Activated T-cell treated with anti-CD3 and anti-CD28 coated beads, Interleukin-2, amount 50 U/mL, for 4 hours (primary cell): Measurements from ENCODE around the gene ARL6. TPM values are rescaled to one million over a fixed set of nuclear protein-coding genes. Genes with fewer than 3 reads are reported as not detected.
"Not testable (repeated sequence)": the region's sequence is repeated elsewhere in the genome, so short reads cannot be mapped to it uniquely, and the experiment has no call there.

ENCODE experiments used
- ATAC-seq, 2 donors: fragments of 200-7000 bp; cut with Tn5 transposase; one replicate each; pipeline ENCODE4 v1.10.0; 2021
- DNase-seq: peaks from one replicate; pipeline ENCODE4 v3.0.0-alpha.2; 2020
- H3K27me3 Mint-ChIP-seq: one replicate; pipeline ENCODE4 v1.8.0; 2021; ENCODE audit warnings: low read depth, mixed read lengths
- H3K36me3 Mint-ChIP-seq: one replicate; pipeline ENCODE4 v1.8.0; 2022; ENCODE audit warnings: mixed read lengths; ENCODE audit not compliant: insufficient read depth
- H3K4me1 Mint-ChIP-seq: one replicate; pipeline ENCODE4 v1.8.0; 2021; ENCODE audit warnings: low read depth, mixed read lengths
- H3K4me3 Mint-ChIP-seq: one replicate; pipeline ENCODE4 v1.8.0; 2021; ENCODE audit warnings: mild to moderate bottlenecking, moderate library complexity, mixed read lengths
- H3K9me3 Mint-ChIP-seq: one replicate; pipeline ENCODE4 v1.8.0; 2021; ENCODE audit warnings: mixed read lengths
- total RNA-seq, 3 donors: library from RNA; stranded (reverse); gene quantifications; one replicate each; pipeline ENCODE4 v1.2.1, GENCODE V29; 2021

The ARL6 gene
- total RNA-seq, 3 donors from 2014 or later = 7.9 to 8.6 (median 8.4) TPM

- Mint-ChIP-seq H3K4me3 (no peak overlapping the region), H3K36me3 (no peaks in the 10 kb centered on the region), H3K27me3 (no peaks in the 10 kb centered on the region), H3K9me3 (no peaks in the 10 kb centered on the region), H3K4me1 (no peaks in the 10 kb centered on the region)
- no peak for DNase-seq
- no peak for ATAC-seq
Measured at GRCh38 chr3:97830638-97831037, 66.1 kb downstream of the ARL6 start.

- no peaks in the 10 kb centered on the region for H3K9me3 Mint-ChIP-seq
- no peaks in the 10 kb centered on the region for H3K27me3 Mint-ChIP-seq
- no peak overlapping the region for H3K4me3 Mint-ChIP-seq
- no peak for ATAC-seq
- no peaks in the 10 kb centered on the region for H3K36me3 Mint-ChIP-seq
- no peaks in the 10 kb centered on the region for H3K4me1 Mint-ChIP-seq
- no peak for DNase-seq
Measured at GRCh38 chr3:97831140-97831539, 66.6 kb downstream of the ARL6 start.

GRCh38 chr3:97833184-97833583 is 68.6 kb downstream of the ARL6 start:
- not testable (repeated sequence) for H3K36me3 Mint-ChIP-seq, H3K27me3 Mint-ChIP-seq, H3K9me3 Mint-ChIP-seq, H3K4me3 Mint-ChIP-seq, H3K4me1 Mint-ChIP-seq, ATAC-seq, DNase-seq

- H3K4me3 Mint-ChIP-seq = no peak overlapping the region
- H3K27me3 Mint-ChIP-seq = no peaks in the 10 kb centered on the region
- DNase-seq (no peak), ATAC-seq (no peak)
- no peaks in the 10 kb centered on the region for H3K9me3 Mint-ChIP-seq
- H3K36me3 Mint-ChIP-seq = no peaks in the 10 kb centered on the region
- H3K4me1 Mint-ChIP-seq = no peaks in the 10 kb centered on the region
Measured at GRCh38 chr3:97835761-97836160, 71.2 kb downstream of the ARL6 start.

GRCh38 chr3:97838393-97838792 is 73.8 kb downstream of the ARL6 start:
- Mint-ChIP-seq H3K4me3 (no peak overlapping the region), H3K4me1 (no peaks in the 10 kb centered on the region), H3K9me3 (no peaks in the 10 kb centered on the region), H3K27me3 (no peaks in the 10 kb centered on the region), H3K36me3 (no peaks in the 10 kb centered on the region)
- ATAC-seq = no peak
- no peak for DNase-seq

GRCh38 chr3:97839944-97840343 is 75.4 kb downstream of the ARL6 start:
- no peaks in the 10 kb centered on the region for H3K4me1 Mint-ChIP-seq
- no peaks in the 10 kb centered on the region for H3K27me3 Mint-ChIP-seq
- H3K4me3 Mint-ChIP-seq = no peak overlapping the region
- peaks cover 3% of the 10 kb centered on the region for H3K36me3 Mint-ChIP-seq
- no peaks in the 10 kb centered on the region for H3K9me3 Mint-ChIP-seq
- DNase-seq (no peak), ATAC-seq (no peak)

- Mint-ChIP-seq H3K4me3 (no peak overlapping the region), H3K9me3 (no peaks in the 10 kb centered on the region), H3K4me1 (no peaks in the 10 kb centered on the region), H3K27me3 (no peaks in the 10 kb centered on the region), H3K36me3 (peaks cover 6% of the 10 kb centered on the region)
- DNase-seq (no peak), ATAC-seq (no peak)
Measured at GRCh38 chr3:97841304-97841703, 76.7 kb downstream of the ARL6 start.

- no peak for ATAC-seq
- Mint-ChIP-seq H3K27me3 (no peaks in the 10 kb centered on the region), H3K36me3 (peaks cover 7% of the 10 kb centered on the region)
Measured at GRCh38 chr3:97841956-97842355, 77.4 kb downstream of the ARL6 start.

GRCh38 chr3:97848779-97849178 is 84.2 kb downstream of the ARL6 start:
- no peaks in the 10 kb centered on the region for H3K27me3 Mint-ChIP-seq
- H3K4me3 Mint-ChIP-seq = no peak overlapping the region
- DNase-seq (no peak), ATAC-seq (no peak)
- peaks cover 3% of the 10 kb centered on the region for H3K9me3 Mint-ChIP-seq
- peaks cover 16% of the 10 kb centered on the region for H3K36me3 Mint-ChIP-seq
- no peaks in the 10 kb centered on the region for H3K4me1 Mint-ChIP-seq

More at GRCh38 chr3:97841956-97842355, 77.4 kb downstream of the ARL6 start:
- Mint-ChIP-seq H3K4me3 (no peak overlapping the region), H3K9me3 (no peaks in the 10 kb centered on the region), H3K4me1 (no peaks in the 10 kb centered on the region)
- no peak for DNase-seq

Other genes with a start within 250 kb of the ARL6 start
- 1 to 10 TPM; 1.4 to 2.9 (median 2.3) TPM for gene CRYBG3, start 57.3 kb downstream of the ARL6 start, total RNA-seq
- gene RIOX2, start 207.7 kb downstream of the ARL6 start, total RNA-seq = 10 to 100 TPM; 51.2 to 61.3 (median 56.3) TPM